Right cardiac atrium (tissue), 5 donors: ENCODE measurements around the gene TUBA4A. TPM values are rescaled to one million over a fixed set of nuclear protein-coding genes. Genes with fewer than 3 reads are reported as not detected.
"Not testable (repeated sequence)": the region's sequence is repeated elsewhere in the genome, so short reads cannot be mapped to it uniquely, and the experiment has no call there.

Experiments used
- ATAC-seq, 2 donors: fragments of 200-7000 bp; cut with Tn5 transposase; one replicate each; pipeline versions ENCODE4 v1.8.0 to v1.9.1; 2020; ENCODE audit warnings: moderate library complexity in 2 of 2, mild to moderate bottlenecking in 1 of 2
- DNase-seq, 3 donors: peaks; one replicate each; pipeline ENCODE4 v3.0.0-alpha.2; 2020
- H3K27ac ChIP-seq: one replicate; pipeline ENCODE4 v1.5.1; 2013; ENCODE audit warnings: mild to moderate bottlenecking, low read length, control low read depth, moderate library complexity
- H3K27me3 ChIP-seq: one replicate; pipeline ENCODE4 v1.6.1; 2013; ENCODE audit not compliant: control insufficient read depth, insufficient read depth
- H3K4me1 ChIP-seq: one replicate; pipeline ENCODE4 v1.6.1; 2013; ENCODE audit warnings: low read length; ENCODE audit not compliant: control insufficient read depth, insufficient read depth
- H3K4me3 ChIP-seq: one replicate; pipeline ENCODE4 v1.5.1; 2013; ENCODE audit warnings: low read length, control low read depth
- H3K9me3 ChIP-seq: one replicate; pipeline ENCODE4 v1.6.1; 2013; ENCODE audit warnings: low read length; ENCODE audit not compliant: control insufficient read depth
- WGBS: extraction: QIAGEN DNeasy Blood & Tissue Kit; methylation state at CpG from one replicate; pipeline ENCODE4 v1.1.7; 2013; 5-methylcytosine and 5-hydroxymethylcytosine counted together
- intact Hi-C, 4 donors: fragments of 100-400 bp; cut with DNase I; formaldehyde crosslinking; loops; one replicate each; pipeline versions ENCODE4 v1.11.0 to v1.14.0; 2022 to 2023
- polyA plus RNA-seq: library from polyadenylated mRNA; stranded (reverse); fragments of 200-250 nt; gene quantifications from one replicate; pipeline ENCODE4 v1.2.3, GENCODE V29; 2013
- total RNA-seq, 4 donors: library from RNA; stranded (reverse); fragmentation: NEBNext Ultra II Directional; extraction: Animal tissue kit (Norgen Biotek cat#: 25700); gene quantifications; one replicate each; pipeline ENCODE4 v1.2.1, GENCODE V29; 2021
- donor health status: healthy with polysubstance abuse.
- donor health status: DM: no; HTN: yes; CAD: no.
- donor health status: DM: no; HTN: no; CAD: no.
- donor health status: DM: no; HTN: yes; CAD: no; lungs with severe emphysema.
- donor health status: DM: yes; HTN: yes; CAD: no.

The TUBA4A gene
- total and polyA plus RNA-seq, 5 donors = 27.6 to 131 (median 68.5) TPM

DNA sequence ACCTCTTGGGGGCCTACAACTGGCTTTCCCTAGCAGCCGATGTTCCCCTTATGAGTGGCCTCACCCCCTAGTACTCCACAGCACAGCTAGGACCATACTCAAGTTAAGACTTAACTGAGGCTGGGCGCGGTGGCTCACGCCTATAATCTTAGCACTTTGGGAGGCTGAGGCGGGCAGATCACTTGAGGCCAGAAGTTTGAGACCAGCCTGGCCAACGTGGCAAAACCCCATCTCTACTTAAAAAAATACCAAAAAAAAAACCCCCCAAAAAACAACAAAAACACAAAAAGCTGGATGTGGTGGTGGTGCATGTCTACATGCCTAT, 33.4 kb upstream of the TUBA4A start:
- DNase-seq, H3K4me1 ChIP-seq, H3K27ac ChIP-seq, intact Hi-C loops, H3K4me3 ChIP-seq, H3K9me3 ChIP-seq, ATAC-seq, H3K27me3 ChIP-seq: not testable (repeated sequence)
- WGBS = 82% methylated on average over 6 of the region's 6 CpGs

DNA sequence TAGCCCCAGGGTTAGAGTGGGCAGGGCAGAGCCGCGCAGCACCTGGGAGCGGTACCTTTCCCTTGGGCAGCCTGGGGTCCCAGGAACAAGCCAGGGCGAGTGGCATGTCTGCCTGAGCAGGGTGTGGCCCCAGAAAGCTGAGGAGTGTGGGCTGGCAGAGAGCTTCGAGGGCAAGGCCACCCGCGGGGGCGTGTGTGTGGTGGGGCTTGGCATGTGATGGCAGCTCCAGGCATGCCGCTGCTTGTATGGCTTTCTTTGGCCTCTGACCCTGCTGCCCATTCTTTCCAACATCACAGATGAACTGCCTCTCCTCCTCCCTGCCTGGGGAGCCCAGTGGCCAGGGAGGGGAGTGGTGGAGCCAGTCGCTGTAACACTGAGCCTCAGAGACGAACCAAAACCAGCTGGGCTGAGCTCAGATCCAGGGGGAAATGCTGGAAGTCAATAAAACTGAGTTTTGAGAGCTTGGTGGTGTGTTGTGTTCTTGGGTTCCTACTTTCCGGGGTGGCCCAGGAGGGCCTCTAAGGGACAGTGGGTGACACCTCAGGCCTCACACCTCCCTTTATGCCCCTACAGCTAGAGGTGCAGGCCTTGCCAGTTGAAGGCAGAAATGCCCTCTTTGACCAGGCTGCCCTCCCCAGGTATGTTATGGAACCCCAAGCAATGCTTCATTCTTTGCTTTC, 32.9 kb upstream of the TUBA4A start:
- no peaks in the 10 kb centered on the region for H3K4me1 ChIP-seq
- no peak overlapping the region for H3K4me3 ChIP-seq
- intact Hi-C loops = no loop called here
- DNase-seq (peak in 2 of 3 donors; percentile 55 to 64), ATAC-seq (peak in 1 of 2 donors; percentile 4)
- no peaks in the 10 kb centered on the region for H3K27me3 ChIP-seq
- 76% methylated on average over 12 of the region's 12 CpGs for WGBS
- H3K27ac ChIP-seq = no peak overlapping the region
- H3K9me3 ChIP-seq = no peaks in the 10 kb centered on the region

DNA sequence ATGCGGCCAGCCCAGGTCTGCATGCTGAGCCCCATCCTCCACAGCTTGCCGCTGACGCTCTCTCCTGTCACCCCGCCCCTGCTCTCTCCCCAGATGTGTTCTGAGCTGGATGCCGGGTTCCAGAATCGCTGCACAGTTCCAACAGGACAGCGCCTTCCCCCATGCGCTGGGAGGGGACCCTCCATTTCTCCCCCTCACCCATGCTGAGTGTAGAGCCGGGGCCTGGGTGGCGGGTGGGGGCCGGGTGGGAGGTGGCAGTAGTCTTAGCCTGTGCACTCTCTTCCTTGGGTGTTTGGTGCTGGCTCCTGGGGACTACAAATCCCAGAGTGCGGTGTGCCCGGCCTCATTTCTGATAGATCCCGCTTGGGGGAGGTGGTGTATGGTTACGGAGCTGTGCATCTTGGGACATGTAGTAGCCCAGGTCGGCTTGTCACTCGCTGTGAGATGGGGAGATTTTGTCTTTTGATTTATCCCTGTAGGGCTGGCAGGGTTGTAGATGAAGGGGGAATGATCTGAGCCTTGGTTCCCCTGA, 32.2 kb upstream of the TUBA4A start:
- WGBS = 64% methylated on average over 17 of the region's 17 CpGs
- Histone ChIP-seq H3K4me3 (no peak overlapping the region), H3K27ac (no peak overlapping the region), H3K4me1 (no peaks in the 10 kb centered on the region), H3K9me3 (no peaks in the 10 kb centered on the region), H3K27me3 (no peaks in the 10 kb centered on the region)
- intact Hi-C loops = no loop called here
- peak; percentile 19 to 21 for ATAC-seq
- peak; percentile 47 to 60 (median 53) for DNase-seq

DNA sequence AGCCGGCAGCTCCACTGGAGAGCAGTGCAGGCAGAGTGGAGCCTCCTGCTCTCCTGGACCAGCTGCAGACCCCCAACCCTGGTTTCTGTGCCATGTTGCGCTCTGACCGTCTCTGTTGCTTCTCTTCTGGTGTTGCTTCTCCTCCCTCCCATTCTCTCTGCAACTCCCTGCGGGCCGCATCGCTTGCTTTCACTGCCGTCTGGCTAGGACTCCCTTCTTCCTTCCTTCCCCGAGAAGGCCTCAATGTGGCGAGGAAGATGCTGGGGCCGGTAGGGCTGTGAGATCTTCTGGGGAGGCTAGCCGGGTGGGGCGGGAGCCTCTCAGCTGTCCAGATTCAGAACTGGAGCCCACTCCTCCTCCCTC, 31.6 kb upstream of the TUBA4A start:
- intact Hi-C loops = no loop called here
- Histone ChIP-seq H3K4me3 (no peak overlapping the region), H3K4me1 (peaks cover under 1% of the 10 kb centered on the region), H3K27ac (no peak overlapping the region), H3K9me3 (no peaks in the 10 kb centered on the region), H3K27me3 (no peaks in the 10 kb centered on the region)
- ATAC-seq = no peak
- 78% methylated on average over 12 of the region's 12 CpGs for WGBS
- DNase-seq = peak in 1 of 3 donors; percentile 41

DNA sequence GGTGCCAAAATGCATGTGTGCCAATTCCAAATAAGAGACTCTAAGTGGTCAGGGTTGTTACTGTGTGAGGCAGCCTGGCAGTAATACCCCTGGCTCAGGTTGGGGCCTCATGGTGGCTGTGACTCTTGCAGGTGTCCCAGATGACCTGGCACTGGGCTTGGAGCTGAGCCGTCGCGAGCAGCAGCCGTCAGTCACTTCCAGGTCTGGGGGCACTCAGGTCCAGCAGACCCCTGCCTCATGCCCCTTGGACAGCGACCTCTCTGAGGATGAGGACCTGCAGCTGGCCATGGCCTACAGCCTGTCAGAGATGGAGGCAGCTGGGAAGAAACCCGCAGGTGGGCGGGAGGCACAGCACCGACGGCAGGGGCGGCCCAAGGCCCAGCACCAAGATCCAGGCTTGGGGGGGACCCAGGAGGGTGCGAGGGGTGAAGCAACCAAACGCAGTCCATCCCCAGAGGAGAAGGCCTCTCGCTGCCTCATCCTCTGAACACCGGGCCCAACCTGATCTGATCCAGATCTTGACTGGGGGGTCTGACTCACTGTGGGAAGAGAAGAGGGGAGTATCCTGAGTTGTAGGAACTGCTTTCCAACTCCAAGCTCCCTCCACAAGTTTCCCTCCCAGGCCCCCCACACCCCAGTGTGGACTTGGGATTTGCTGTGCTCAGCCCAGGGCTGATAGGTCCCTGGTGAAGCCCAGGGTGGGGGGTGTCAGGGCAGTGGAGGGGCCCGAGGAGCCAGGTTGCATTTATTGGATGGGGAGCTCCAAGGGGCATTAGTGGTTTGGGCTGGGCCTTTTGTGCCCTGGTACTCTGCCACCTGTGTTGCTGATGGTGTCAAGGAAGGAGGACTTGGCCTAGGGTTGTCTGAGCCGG, 31.0 kb upstream of the TUBA4A start:
- Histone ChIP-seq H3K4me1 (peaks cover 5% of the 10 kb centered on the region), H3K27ac (no peak overlapping the region), H3K9me3 (no peaks in the 10 kb centered on the region), H3K4me3 (no peak overlapping the region), H3K27me3 (no peaks in the 10 kb centered on the region)
- intact Hi-C loops = no loop called here
- no peak for ATAC-seq
- DNase-seq = peak in 1 of 3 donors; percentile 52
- WGBS = 84% methylated on average over 16 of the region's 16 CpGs

DNA sequence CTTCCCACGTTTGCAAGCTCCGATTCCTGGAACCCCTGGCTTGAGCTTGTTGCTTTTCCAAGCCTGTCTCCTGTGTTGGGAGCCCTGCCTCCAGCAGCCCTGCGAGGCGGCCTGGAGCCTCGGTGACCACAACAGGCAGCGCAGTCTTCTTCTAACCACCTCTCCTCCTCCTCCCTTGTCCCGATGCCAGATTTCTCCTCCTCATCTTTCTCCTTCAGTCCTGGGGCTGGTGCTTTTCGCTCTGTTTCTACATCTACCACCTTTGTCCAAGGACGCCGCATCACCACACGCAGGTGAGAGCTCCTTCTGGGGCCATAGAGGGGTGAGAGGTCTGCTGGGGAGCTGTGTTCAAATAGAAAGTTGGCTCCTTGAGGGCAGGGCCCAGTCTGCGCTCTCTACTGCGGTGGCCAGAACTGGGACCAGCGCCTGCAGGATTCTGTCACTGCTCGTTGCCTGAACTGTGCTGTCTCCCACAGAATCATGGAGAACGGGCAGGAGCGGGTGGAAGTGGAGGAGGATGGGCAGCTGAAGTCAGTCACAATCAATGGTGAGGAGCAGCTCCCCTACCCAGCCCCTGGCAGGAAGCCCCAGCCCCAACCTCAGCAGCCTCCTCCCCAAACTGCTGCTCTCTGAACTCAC, 29.3 kb upstream of the TUBA4A start:
- intact Hi-C loops = no loop called here
- Histone ChIP-seq H3K4me1 (peaks cover 5% of the 10 kb centered on the region), H3K27ac (no peak overlapping the region), H3K27me3 (no peaks in the 10 kb centered on the region), H3K9me3 (no peaks in the 10 kb centered on the region), H3K4me3 (no peak overlapping the region)
- peak in 2 of 3 donors; percentile 39 to 50 for DNase-seq
- WGBS = 89% methylated on average over 17 of the region's 17 CpGs
- ATAC-seq = no peak

DNA sequence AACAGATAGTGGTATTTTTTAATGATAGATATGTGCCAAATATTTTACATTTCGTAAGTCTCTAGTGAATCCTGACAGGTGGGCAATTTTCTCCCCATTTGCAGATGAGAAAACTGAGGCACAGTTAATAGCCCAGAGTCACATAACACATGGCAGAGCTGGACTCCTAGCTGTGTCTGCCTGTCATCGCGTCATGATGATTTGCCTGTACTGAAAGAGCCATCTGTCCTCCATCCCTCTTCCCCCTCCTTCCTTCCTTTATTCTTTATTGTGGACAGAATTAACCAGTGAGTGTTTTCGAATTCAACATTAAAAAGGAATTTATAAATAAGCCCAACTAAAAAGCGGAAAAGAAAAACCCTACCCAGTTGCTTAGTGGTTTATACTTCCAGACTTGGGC, 28.7 kb upstream of the TUBA4A start:
- Histone ChIP-seq H3K4me1 (peaks cover 5% of the 10 kb centered on the region), H3K27me3 (no peaks in the 10 kb centered on the region), H3K9me3 (no peaks in the 10 kb centered on the region), H3K27ac (no peak overlapping the region), H3K4me3 (no peak overlapping the region)
- ATAC-seq = no peak
- intact Hi-C loops = no loop called here
- WGBS = 79% methylated on average over 5 of the region's 5 CpGs
- no peak for DNase-seq

DNA sequence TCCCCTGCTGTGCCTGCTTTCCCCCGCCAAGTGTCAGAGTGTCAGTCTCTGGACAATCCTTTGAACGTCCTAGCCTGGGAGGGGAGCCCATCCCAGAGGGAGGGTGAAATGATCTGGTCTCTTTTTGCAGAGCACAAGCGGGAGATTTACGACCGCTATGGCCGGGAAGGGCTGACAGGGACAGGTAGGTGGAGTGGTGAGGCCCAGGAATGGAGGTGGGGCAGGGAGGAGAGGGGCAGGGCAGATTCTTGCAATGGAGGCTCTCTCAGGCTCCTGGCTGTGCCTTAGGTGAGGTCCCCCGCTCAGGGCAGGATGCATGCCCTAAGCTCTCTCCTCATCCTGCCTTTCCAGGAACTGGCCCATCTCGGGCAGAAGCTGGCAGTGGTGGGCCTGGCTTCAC, 27.9 kb upstream of the TUBA4A start:
- H3K9me3 ChIP-seq = no peaks in the 10 kb centered on the region
- H3K27me3 ChIP-seq = no peaks in the 10 kb centered on the region
- no peak overlapping the region for H3K4me3 ChIP-seq
- peak in 1 of 3 donors; percentile 23 for DNase-seq
- WGBS = 86% methylated on average over 8 of the region's 8 CpGs
- intact Hi-C loops = no loop called here
- H3K27ac ChIP-seq = no peak overlapping the region
- H3K4me1 ChIP-seq = peaks cover 5% of the 10 kb centered on the region
- no peak for ATAC-seq

DNA sequence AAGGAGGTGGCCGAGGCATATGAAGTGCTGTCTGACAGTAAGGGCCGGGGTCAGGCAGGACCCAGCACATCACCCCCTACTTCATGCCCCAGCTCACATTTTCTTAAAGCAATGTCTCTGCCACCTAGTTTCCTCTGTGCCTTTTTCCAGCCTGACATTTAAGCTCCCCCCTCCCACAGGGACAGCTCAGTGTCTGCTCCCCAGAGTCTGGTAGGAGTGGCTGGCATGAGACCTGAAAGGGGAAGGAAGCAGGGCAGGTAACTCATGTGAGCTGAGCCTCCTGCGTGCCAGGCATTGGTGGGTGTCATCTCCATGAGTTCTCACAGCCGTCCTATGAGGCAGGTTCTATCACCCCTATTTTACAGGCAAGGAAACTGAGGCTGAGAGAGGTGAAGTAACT, 26.9 kb upstream of the TUBA4A start:
- Histone ChIP-seq H3K4me3 (no peak overlapping the region), H3K9me3 (no peaks in the 10 kb centered on the region), H3K27me3 (no peaks in the 10 kb centered on the region), H3K4me1 (peaks cover 5% of the 10 kb centered on the region), H3K27ac (no peak overlapping the region)
- DNase-seq = peak in 1 of 3 donors; percentile 26
- intact Hi-C loops = no loop called here
- ATAC-seq = no peak
- WGBS = 88% methylated on average over 4 of the region's 4 CpGs

DNA sequence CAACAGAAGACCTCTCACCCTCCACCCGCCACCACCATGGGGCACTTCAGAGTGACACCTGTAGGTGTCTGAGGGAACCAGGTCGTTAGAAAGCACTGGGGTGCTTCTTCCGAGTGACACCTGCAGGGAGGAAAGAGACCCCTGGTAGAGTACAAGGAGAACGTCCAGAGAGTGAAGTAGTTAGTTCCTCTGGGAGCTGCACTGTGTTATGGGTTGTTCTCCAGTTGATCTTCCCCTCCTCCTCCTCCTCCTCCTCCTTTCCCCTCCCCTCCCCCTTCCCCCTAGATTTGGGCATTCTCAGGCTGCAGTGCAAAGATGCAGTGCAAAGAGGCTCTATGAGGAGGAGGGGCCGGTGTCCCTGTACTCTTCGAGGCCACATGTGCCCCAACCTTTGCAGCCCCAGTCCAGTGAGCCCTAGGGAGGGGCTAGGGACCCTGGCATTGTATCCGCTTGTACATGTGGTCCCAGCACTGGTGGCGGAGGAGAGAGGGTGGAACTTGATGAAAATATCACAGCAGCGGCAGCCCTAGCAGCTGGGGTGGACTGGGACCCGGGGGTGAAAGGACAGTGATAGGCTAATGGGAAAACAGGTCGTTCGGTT, 26.3 kb upstream of the TUBA4A start:
- 40% methylated on average over 12 of the region's 12 CpGs for WGBS
- no peaks in the 10 kb centered on the region for H3K27me3 ChIP-seq
- intact Hi-C loops = no loop called here
- H3K4me1 ChIP-seq = peaks cover 5% of the 10 kb centered on the region
- DNase-seq = peak in 1 of 3 donors; percentile 50
- ATAC-seq = no peak
- peak overlapping the region; percentile 66 for H3K4me3 ChIP-seq
- peak overlapping the region; percentile 48 for H3K27ac ChIP-seq
- no peaks in the 10 kb centered on the region for H3K9me3 ChIP-seq
